ENCODE data around the gene DCBLD1. TPM values are rescaled to one million over a fixed set of nuclear protein-coding genes. Genes with fewer than 3 reads are reported as not detected.

DCBLD1 gene
- total and polyA plus RNA-seq, 2 experiments from 2014 or later, result 25.1 to 38.4 TPM

DNA sequence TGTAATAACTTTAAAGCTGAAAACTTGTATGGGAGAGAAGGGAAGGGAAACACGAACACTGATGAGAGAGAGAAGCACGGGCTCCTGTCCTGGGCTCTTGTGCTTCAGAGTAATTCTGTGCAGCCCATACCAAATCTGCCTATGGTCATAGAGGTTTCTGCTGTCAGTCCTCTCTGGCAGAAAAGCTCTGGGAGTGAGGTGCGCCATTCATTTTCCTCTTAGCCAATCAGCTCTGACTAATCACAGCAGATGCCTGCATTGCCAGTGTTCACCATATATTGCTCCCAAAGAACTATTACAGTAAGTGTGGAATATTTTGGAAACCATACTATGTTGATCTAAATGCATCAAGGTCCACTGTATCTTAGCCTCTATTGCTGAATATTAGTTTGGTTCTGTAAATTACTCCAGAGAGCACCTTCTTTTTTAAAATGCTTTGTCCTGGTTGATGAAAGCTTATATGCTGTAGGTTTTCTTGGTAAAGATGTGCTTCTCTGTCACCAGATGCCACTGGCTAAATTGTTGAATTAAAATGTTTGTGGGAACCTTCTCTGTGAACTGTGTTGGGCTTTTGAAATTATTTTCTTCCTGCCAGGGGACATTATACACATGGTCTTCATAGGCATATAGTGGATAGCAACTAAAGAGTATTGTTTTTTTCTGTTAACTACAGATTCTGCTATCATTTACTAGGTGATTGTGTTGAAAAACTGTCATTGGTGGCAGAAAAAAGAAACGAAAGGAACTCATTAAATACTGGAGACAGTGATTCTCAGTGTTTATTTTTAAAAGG is 38.3 kb downstream of the DCBLD1 start:
- Histone ChIP-seq H2AFZ (no peak overlapping the region), H3K36me3 (ENCODE audit: low read depth) (peaks cover 21% of the 10 kb centered on the region), H4K20me1 (ENCODE audit: insufficient read depth) (no peaks in the 10 kb centered on the region), H3K4me3 (no peak overlapping the region), H3K79me2 (ENCODE audit: insufficient read depth) (peaks cover 47% of the 10 kb centered on the region), H3K27ac (no peak overlapping the region), H3K9me3 (ENCODE audit: low read depth) (no peaks in the 10 kb centered on the region), H3K27me3 (replicated peaks; ENCODE audit: insufficient read depth) (no peaks in the 10 kb centered on the region), H3F3A (ENCODE audit: insufficient read depth) (0 out of 2 replicates have a peak, but pooled peaks cover 7% of the 10 kb centered on the region), H3K4me1 (ENCODE audit: insufficient read depth) (peaks cover 17% of the 10 kb centered on the region), H3K9ac (no peak overlapping the region), H3K4me2 (ENCODE audit: unreplicated experiment) (no peak overlapping the region), H3K9me2 (ENCODE audit: insufficient read depth) (no peaks in the 10 kb centered on the region)
- WGBS, 2 experiments (ENCODE audit: low coverage in 1 of 2, low lambda C conversion rate in 2 of 2, missing lambda C conversion rate in 2 of 2), result 97 to 98% methylated on average over 4 of the region's 4 CpGs
- in situ Hi-C loops (cut with MboI), result no loop called here
- TF ChIP-seq EZH2phosphoT487 (IDR thresholded peaks at IDR 0.05; ENCODE audit: insufficient read depth, low read depth) (no peak), EZH2 (IDR thresholded peaks at IDR 0.05; ENCODE audit: insufficient read depth, poor library complexity, severe bottlenecking) (no peak)
- no peak for DNase-seq

DNA sequence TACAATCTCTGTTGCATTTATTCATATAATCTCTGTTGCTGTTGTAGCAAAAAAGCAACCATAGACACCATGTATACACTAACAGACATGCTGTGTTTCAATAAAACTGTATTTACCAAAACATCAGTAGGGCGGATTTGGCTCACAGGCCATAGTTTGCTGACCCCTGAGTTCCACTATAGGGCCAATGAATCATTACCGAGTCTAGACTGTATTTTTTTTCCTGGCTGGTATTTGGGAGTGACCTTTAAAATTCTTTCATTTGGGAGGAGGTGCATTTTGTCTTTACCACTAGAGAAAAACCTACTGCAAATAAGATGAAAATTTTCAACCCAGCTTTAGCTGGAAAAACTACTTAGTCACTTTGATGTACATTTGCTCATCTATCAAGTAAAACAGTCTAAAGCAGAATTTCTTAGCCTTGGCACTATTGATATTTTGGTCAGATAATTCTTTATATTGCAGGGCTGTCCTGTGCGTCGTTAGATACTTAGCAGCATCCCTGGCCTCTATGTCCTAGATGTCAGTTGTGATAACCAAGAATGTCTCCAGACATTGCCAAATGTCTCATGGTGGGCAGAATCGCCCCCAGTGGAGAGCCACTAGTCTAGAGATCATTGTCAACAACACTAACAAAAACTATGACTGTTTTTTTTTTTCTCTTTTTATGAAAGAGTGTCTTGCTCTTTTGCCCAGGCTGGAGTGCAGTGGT is 39.5 kb downstream of the DCBLD1 start:
- Histone ChIP-seq H3K36me3 (ENCODE audit: low read depth) (peaks cover 26% of the 10 kb centered on the region), H3K27ac (no peak overlapping the region)
- in situ Hi-C loops (cut with MboI), result no loop called here

DNA sequence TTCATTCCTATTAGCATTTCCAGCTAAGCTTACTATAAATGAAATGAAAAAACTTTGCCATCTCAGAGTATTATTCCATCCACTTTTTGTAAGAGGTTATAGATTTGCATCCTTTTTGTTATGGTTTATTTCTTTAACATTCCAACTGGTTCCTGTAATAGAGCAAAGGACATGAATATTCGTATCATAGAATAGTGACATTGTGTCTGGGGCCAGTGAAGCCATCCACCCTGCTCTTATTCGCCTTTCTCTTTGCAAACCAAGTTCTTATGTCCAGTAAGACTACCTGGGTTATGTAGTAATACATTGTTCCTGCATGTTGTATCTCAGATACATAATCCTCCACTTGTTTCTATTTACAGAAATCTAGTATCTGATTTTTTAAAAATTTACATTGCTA is 43.1 kb downstream of the DCBLD1 start:
- Histone ChIP-seq H3F3A (ENCODE audit: insufficient read depth) (peaks cover 13% of the 10 kb centered on the region; the same call in 1 of the 2 replicates), H3K4me1 (ENCODE audit: insufficient read depth) (peaks cover 17% of the 10 kb centered on the region), H3K9me3 (ENCODE audit: low read depth) (no peaks in the 10 kb centered on the region), H3K9ac (no peak overlapping the region), H4K20me1 (ENCODE audit: insufficient read depth) (no peaks in the 10 kb centered on the region), H3K4me2 (ENCODE audit: unreplicated experiment) (no peak overlapping the region), H3K79me2 (ENCODE audit: insufficient read depth) (peaks cover 30% of the 10 kb centered on the region; the same call in 1 of the 2 replicates), H3K27ac (no peak overlapping the region), H3K27me3 (replicated peaks; ENCODE audit: insufficient read depth) (no peaks in the 10 kb centered on the region), H3K4me3 (no peak overlapping the region), H2AFZ (no peak overlapping the region), H3K36me3 (ENCODE audit: low read depth) (peaks cover 26% of the 10 kb centered on the region), H3K9me2 (ENCODE audit: insufficient read depth) (no peaks in the 10 kb centered on the region)
- in situ Hi-C loops (cut with MboI), result no loop called here
- TF ChIP-seq EZH2 (IDR thresholded peaks at IDR 0.05; ENCODE audit: insufficient read depth, poor library complexity, severe bottlenecking), result no peak
- 99 to 100% methylated on average over 2 of the region's 2 CpGs for WGBS, 2 experiments (ENCODE audit: low coverage in 1 of 2, low lambda C conversion rate in 2 of 2, missing lambda C conversion rate in 2 of 2)
- no peak for DNase-seq

More for the DNA sequence above, 39.5 kb downstream of the DCBLD1 start:
- Histone ChIP-seq H3K4me1 (ENCODE audit: insufficient read depth) (peaks cover 17% of the 10 kb centered on the region), H3K9me2 (ENCODE audit: insufficient read depth) (no peaks in the 10 kb centered on the region), H3K4me2 (ENCODE audit: unreplicated experiment) (no peak overlapping the region), H3K9ac (no peak overlapping the region), H3K79me2 (ENCODE audit: insufficient read depth) (peaks cover 51% of the 10 kb centered on the region), H4K20me1 (ENCODE audit: insufficient read depth) (no peaks in the 10 kb centered on the region), H3K4me3 (no peak overlapping the region), H2AFZ (no peak overlapping the region), H3K9me3 (ENCODE audit: low read depth) (no peaks in the 10 kb centered on the region), H3F3A (ENCODE audit: insufficient read depth) (0 out of 2 replicates have a peak, but pooled peaks cover 7% of the 10 kb centered on the region), H3K27me3 (replicated peaks; ENCODE audit: insufficient read depth) (no peaks in the 10 kb centered on the region)
- no peak for DNase-seq
- no peak for TF ChIP-seq EZH2 (IDR thresholded peaks at IDR 0.05; ENCODE audit: insufficient read depth, poor library complexity, severe bottlenecking)
- no peak for TF ChIP-seq EZH2phosphoT487 (IDR thresholded peaks at IDR 0.05; ENCODE audit: insufficient read depth, low read depth)
- 90 to 93% methylated on average over 5 of the region's 5 CpGs for WGBS, 2 experiments (ENCODE audit: low coverage in 1 of 2, low lambda C conversion rate in 2 of 2, missing lambda C conversion rate in 2 of 2)

DNA sequence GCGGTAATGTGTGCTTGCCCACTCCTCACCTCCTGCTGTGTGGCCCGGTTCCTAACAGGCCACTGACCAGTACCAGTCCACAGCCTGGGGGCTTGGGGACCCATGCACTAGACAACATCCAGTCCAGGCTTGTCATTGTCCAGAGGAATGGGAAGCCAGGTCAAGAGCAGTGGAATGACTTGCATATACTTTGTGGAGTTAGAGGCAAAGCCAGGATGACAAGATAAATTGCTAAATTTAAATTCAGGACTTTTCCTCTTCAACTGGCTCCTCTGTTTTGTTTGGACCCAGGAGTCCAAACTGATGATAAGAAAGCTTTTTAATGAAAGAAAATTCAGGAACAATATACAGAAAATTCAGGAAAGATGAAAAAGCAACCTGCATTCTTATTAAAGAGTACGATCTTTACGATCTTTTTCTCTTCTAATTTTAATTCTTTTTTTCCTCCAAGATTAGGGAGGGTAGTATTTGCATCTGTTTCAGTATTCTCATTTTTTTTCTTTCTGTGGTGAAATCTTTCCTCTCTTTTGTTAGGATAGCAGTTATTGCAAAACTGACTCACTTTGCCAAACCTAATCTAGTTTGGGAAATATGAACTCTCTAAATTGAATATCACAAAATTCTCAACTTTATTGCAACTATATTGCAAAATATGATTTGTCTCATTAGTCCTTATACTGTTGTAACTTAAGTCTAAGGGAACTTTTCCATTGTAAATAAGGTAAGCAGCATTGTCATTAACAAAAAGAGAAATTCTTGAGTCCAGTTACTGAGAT is 48.2 kb downstream of the DCBLD1 start:
- Histone ChIP-seq H3F3A (ENCODE audit: insufficient read depth) (peaks cover 22% of the 10 kb centered on the region), H3K27ac (peak overlapping the region; percentile 66), H3K4me1 (ENCODE audit: insufficient read depth) (peaks cover 16% of the 10 kb centered on the region), H3K27me3 (replicated peaks; ENCODE audit: insufficient read depth) (no peaks in the 10 kb centered on the region), H3K79me2 (ENCODE audit: insufficient read depth) (peaks cover 15% of the 10 kb centered on the region; the same call in 1 of the 2 replicates), H3K9ac (peak overlapping the region; percentile 41), H3K4me3 (peak overlapping the region; percentile 5; the same call in 1 of the 2 replicates), H3K9me2 (ENCODE audit: insufficient read depth) (no peaks in the 10 kb centered on the region), H3K9me3 (ENCODE audit: low read depth) (no peaks in the 10 kb centered on the region), H3K36me3 (ENCODE audit: low read depth) (peaks cover 20% of the 10 kb centered on the region), H2AFZ (peak overlapping the region; percentile 69), H3K4me2 (ENCODE audit: unreplicated experiment) (peak overlapping the region; percentile 64), H4K20me1 (ENCODE audit: insufficient read depth) (no peaks in the 10 kb centered on the region)
- in situ Hi-C loops (cut with MboI), result no loop called here
- DNase-seq, result peak; percentile 46
- TF ChIP-seq EZH2phosphoT487 (IDR thresholded peaks at IDR 0.05; ENCODE audit: insufficient read depth, low read depth) (no peak), EZH2 (IDR thresholded peaks at IDR 0.05; ENCODE audit: insufficient read depth, poor library complexity, severe bottlenecking) (no peak)
- WGBS, 2 experiments (ENCODE audit: low coverage in 1 of 2, low lambda C conversion rate in 2 of 2, missing lambda C conversion rate in 2 of 2), result 90% methylated on average over 4 of the region's 4 CpGs

Measured in GM23248 (cell line).